ENCODE measurements around the gene COPRS.

COPRS gene

GRCh38 chr17:31858642-31859486 is at the start of gene COPRS:
TSS of gene COPRS (minus strand) at chr17:31859244. CDS start at chr17:31859199, 45 bp downstream.
- DNase-seq, result peak; percentile 81

GRCh38 chr17:31908386-31908785 is 49.3 kb upstream of the COPRS start:
- no peak for DNase-seq

DNA sequence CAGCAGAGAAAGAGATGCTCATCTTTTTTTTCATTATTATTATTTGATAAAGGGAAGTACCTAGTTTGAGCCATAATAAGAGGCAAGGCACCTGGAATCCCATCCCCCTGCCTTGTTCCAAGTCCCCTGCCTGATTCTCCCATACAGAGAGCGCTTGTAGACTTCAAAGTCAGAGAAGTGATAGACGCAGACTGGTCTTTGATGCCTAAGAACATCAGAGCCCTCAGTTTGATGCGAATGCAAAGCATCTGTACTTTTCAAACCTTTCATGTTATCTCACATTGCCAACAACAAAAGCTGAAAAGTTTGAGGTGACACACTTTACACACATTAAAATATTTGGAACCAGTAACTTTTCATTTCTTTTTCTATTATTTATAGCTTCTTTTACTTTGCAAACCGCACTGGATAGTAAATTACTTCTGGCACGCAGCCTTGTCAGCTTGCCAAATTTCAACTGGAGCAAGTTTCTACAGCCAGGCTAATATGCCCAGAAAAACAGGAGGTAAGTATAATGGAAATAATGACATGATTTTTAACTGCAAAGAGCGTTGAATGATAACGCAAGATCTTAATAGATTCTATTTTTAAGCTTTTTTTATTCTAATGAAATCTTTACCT is 48.4 kb upstream of the COPRS start:
- DNase-seq, result peak; percentile 71

- DNase-seq, result no peak
Measured at GRCh38 chr17:31903401-31903800, 44.4 kb upstream of the COPRS start.

DNA sequence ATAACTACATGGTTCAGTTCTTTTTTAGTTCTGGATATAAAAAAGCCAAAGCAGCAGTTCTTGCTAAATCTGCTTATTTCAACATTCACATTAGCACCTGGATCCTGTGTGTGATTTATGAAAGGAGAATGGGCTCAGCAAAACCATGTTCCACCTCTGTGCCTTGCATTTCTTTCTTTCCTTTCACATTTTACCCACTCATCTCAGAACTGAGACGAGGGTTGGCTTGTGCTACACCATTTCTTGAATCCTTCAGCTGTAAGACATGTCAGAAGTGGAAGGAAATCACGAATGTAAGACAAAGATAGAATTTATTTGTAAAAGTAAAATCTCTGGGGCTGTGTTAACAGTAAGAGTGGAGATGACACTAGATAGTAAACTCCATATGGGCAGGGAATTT is 43.6 kb upstream of the COPRS start:
- no peak for DNase-seq

- no peak for DNase-seq
Measured at GRCh38 chr17:31900877-31901276, 41.8 kb upstream of the COPRS start.

GRCh38 chr17:31888124-31888523 is 29.1 kb upstream of the COPRS start:
- DNase-seq, result no peak

DNA sequence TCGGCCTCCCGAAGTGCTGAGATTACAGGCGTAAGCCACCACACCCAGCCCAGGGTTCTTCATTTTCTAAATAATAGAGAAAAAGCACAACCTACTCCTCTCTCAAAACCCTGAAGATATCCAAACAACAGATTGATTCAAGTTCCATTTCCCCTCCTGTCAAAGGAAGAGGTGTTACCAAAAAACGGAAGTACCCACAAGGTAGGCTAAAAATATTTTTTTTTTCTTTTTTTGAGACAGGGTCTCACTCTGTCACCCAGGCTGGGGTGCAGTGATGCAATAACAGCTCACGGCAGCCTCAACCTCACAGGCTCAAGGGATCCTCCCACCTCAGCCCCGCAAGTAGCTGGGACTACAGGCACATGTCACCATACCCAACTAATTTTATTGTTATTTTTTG is 23.5 kb upstream of the COPRS start:
- DNase-seq, result no peak

GRCh38 chr17:31880311-31880710 is 21.3 kb upstream of the COPRS start:
- DNase-seq, result no peak

DNA sequence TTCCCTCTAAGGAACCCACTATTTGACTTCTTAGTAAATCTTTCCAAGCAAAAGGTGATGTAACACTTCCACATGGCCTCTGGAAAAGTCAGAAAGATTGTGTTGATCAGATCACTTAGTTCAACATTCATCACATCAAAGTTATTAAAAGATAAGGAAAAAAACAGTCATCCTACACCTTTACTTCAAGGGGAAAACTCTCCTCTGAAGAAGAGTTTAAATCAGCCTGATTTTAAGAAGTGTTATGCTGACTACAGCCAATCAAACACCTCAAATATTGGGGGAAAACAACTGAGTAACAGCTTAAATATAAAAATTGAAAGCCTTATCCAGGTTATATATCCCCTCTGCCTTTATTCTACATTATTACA is 19.6 kb upstream of the COPRS start:
- DNase-seq, result no peak

DNA sequence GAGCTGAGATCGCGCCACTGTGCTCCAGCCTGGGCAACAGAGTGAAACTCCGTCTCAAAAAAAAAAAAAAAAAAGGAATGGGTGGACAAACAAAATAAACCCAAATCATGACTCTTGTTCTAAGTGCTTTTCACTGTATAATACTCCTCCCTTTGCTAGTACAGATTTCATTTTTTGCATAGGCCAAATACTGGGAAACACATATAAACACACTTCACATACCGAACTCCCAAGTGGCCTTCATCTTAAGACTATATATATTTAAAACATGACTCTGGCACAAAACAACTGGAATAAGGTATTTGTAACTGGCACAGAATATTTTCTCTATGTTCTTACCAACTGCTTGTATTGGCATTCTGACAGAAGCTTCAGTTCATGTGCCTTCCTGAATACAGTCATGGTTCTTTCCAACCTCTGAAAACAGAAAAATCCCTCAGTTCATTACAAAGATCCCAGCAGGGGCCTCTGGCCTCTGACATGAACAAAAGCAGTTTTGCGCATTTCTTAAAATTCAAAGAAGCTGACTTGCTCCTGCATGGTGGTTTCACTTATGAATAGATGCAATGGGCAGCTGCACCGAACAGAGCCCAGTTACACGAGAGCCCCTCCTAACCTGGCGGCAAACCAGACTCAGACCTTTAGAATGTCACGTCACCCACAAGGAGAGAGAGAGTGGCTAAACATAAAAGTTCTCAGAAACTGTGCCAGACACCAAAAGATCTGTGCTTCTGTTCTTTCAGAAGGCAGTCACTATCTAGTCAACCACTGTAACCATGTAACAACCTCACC is 19.1 kb upstream of the COPRS start:
- peak; percentile 42 for DNase-seq

GRCh38 chr17:31877341-31877740 is 18.3 kb upstream of the COPRS start:
- no peak for DNase-seq

DNA sequence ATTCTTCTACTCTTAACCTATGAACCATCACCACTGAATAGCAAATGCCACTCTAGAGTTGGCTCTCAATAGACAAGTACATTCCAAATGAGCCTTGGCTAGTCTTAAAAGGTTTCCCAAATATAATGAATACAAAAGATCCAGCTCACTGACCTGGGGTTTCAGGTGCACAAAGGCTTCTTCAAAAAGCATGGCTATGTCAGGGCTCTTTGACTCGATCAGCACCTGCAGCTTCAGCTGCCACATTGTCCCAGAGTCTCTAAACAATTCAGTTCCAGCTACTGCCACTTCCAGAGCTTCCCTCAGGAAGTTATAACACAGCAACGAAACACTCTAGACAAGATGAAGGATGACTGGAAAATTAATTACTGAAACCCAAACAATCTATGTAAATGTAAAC is 16.0 kb upstream of the COPRS start:
- DNase-seq, result no peak

- DNase-seq, result peak; percentile 47
Measured at GRCh38 chr17:31869797-31870568, 10.9 kb upstream of the COPRS start.

DNA sequence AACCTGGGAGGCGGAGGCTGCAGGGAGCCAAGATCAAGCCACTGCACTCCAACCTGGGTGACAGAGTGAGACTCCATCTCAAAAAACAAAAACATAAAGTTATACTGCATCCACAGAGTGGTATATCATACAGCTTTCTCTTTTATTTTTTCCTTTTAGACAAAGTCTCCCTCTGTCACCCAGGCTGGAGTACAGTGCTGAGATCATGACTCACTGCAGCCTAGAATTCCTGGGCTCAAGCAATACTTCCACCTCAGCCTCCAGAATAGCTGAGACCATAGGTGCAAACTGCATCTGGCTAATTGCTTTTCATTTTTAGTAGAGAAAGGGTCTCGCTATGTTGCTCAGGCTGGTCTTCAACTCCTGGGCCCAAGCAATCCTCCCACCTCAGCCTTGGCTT is 10.0 kb upstream of the COPRS start:
- DNase-seq, result no peak

GRCh38 chr17:31859487-31860008 is 504 bp upstream of the COPRS start:
- no peak for DNase-seq

DNA sequence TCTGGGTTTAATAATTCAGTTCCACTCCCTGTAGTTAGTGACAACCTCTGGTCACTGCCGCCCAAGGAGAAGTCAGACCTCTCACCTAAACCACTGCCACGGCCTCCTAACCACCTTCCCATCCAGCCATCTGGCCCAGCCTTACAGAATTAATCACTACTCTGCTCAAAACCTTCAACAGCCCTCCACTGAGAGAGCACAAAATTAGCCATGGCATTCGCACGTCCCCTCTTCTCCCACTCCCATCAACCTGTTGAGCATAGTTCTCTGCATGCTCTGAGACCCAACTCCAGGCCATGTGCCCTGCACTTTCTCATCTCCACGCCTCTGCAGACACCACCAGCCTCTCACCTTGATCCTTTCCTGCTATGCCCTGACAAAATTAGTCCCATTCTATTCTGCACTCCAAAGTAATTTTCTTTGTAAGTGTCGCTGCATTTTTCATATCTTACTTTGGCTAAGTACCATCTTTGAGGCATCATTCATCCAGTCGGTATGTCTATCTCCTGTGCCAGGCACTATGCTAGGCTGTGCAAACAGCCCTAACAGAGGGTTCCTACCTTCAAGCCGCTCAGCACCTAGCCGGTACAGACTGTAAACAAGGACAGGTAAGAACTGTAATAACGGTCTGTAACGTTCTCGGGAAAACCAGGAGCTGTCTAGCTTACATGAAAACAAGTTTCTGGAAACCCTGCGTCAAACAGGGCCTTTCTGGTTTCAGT is 963 bp downstream of the COPRS start:
- DNase-seq, result no peak

GRCh38 chr17:31856750-31857149 is 2.3 kb downstream of the COPRS start:
- DNase-seq, result no peak

DNA sequence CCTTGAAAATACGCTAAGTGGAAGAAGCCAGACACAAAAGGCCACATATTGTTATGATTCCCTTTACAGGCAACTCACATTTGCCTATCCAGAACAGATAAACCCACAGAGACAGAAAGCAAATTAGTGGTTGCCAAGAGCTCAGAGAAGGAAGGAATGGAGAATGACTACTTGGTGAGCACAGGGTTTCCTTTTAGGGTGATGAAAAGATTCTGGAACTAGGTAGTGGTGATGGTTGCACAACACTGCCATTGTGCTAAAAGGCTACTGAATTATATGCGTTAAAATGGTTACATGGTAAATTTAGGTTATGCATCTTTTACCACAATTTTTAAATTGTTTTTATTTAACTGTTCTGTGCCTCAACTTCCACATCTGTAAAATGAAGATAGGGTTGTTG is 4.4 kb downstream of the COPRS start:
- no peak for DNase-seq

- DNase-seq, result no peak
Measured at GRCh38 chr17:31853911-31854470, 5.1 kb downstream of the COPRS start.

GRCh38 chr17:31845291-31845690 is 13.8 kb downstream of the COPRS start:
- no peak for DNase-seq

Measured in fibroblast of skin of right quadriceps (primary cell).